ENCODE data around the gene ZNF486. TPM values are rescaled to one million over a fixed set of nuclear protein-coding genes. Genes with fewer than 3 reads are reported as not detected.
"Not testable (repeated sequence)": the region's sequence is repeated elsewhere in the genome, so short reads cannot be mapped to it uniquely, and the experiment has no call there.

ZNF486 gene
- total RNA-seq (ENCODE audit: unreplicated experiment): 69.8 TPM
- long read RNA-seq, partial matches to known transcripts: 0 of 8 reads
- long read RNA-seq, other reads (novel, unspliced or antisense): 3 of 8 reads

DNA sequence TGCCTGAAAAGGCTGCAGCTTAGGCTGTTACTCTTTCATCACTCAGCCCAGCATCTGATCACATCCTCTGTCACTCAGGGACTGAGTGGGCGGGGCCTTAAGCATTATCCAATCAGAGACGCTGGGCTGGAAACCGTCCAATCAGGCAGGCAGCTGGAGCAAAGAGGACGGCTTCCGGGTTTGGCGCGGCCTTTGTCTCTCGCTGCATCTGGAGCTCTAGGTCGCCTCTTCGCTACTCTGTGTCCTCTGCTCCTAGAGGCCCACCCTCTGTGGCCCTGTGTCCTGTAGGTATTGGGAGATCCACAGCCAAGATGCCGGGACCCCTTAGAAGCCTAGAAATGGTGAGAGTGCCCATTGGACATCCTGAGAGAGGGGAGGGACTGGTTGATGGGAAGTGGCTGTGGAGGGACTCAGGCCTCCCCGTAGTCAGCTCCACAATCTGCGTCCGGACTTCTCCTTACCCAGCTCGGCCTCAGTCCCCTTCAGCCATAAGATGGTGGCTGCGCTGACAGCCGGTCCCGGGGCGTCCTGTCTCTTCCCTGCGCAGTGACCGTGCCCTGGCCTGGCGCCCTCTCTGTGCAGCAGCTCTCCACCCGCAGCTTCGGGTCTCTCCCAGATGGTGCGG lies at the start of gene ZNF486:
TSS of gene ZNF486 (plus strand) at position 195 of the 625 bp plus-strand sequence. CDS start at position 312, 117 bp downstream.
- Mint-ChIP-seq H3K27me3 (ENCODE audit: unreplicated experiment) (peaks cover 14% of the 10 kb centered on the region), H3K4me3 (ENCODE audit: unreplicated experiment) (peak within 1 kb of the TSS; percentile 98), H3K4me1 (ENCODE audit: low read depth, unreplicated experiment) (peaks cover 9% of the 10 kb centered on the region), H3K27ac (ENCODE audit: unreplicated experiment) (peak within 1 kb of the TSS; percentile 100), H3K36me3 (ENCODE audit: unreplicated experiment) (peaks cover 27% of the 10 kb centered on the region), H3K9me3 (ENCODE audit: unreplicated experiment) (peaks cover 36% of the 10 kb centered on the region)
- TF ChIP-seq CTCF (IDR thresholded peaks at IDR 0.05; ENCODE audit: partially characterized antibody, unreplicated experiment): no peak
- DNase-seq: peak; percentile 96

DNA sequence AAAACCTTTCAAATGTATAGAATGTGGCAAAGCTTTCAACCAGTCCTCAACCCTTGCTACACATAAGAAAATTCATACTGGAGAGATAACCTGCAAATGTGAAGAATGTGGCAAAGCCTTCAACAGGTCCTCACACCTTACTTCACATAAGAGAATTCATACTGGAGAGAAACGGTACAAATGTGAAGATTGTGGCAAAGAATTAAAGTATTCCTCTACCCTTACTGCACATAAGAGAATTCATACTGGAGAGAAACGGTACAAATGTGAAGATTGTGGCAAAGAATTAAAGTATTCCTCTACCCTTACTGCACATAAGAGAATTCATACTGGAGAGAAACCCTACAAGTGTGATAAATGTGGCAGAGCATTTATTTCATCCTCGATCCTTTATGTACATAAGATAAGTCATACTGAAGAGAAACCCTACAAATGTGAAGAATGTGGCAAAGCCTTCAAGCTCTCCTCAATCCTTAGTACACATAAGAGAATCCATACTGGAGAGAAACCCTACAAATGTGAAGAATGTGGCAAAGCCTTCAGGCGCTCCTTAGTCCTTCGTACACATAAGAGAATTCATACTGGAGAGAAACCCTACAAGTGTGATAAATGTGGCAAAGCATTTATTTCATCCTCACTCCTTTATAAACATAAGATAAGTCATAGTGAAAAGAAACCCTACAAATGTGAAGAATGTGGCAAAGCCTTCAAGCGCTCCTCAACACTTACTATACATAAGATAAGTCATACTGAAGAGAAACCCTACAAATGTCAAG lies 48.8 kb upstream of the ZNF486 start:
- Mint-ChIP-seq H3K36me3 (ENCODE audit: unreplicated experiment) (peaks cover 75% of the 10 kb centered on the region), H3K9me3 (ENCODE audit: unreplicated experiment) (peaks cover 28% of the 10 kb centered on the region)
- H3K4me3 Mint-ChIP-seq (ENCODE audit: unreplicated experiment); H3K27ac Mint-ChIP-seq (ENCODE audit: unreplicated experiment); H3K27me3 Mint-ChIP-seq (ENCODE audit: unreplicated experiment); DNase-seq; H3K4me1 Mint-ChIP-seq (ENCODE audit: low read depth, unreplicated experiment): not testable (repeated sequence)

- no peak for TF ChIP-seq CTCF (IDR thresholded peaks at IDR 0.05; ENCODE audit: partially characterized antibody, unreplicated experiment)
- Mint-ChIP-seq H3K36me3 (ENCODE audit: unreplicated experiment) (peaks cover 50% of the 10 kb centered on the region), H3K27me3 (ENCODE audit: unreplicated experiment) (no peaks in the 10 kb centered on the region), H3K4me3 (ENCODE audit: unreplicated experiment) (no peak overlapping the region), H3K4me1 (ENCODE audit: low read depth, unreplicated experiment) (no peaks in the 10 kb centered on the region), H3K27ac (ENCODE audit: unreplicated experiment) (no peak overlapping the region), H3K9me3 (ENCODE audit: unreplicated experiment) (peaks cover 5% of the 10 kb centered on the region)
- DNase-seq: no peak
Measured at GRCh38 chr19:20124879-20125278, 42.1 kb upstream of the ZNF486 start.

GRCh38 chr19:20132933-20133332 lies 34.1 kb upstream of the ZNF486 start:
- H3K27ac Mint-ChIP-seq (ENCODE audit: unreplicated experiment); H3K9me3 Mint-ChIP-seq (ENCODE audit: unreplicated experiment); H3K4me3 Mint-ChIP-seq (ENCODE audit: unreplicated experiment); DNase-seq; H3K27me3 Mint-ChIP-seq (ENCODE audit: unreplicated experiment); H3K4me1 Mint-ChIP-seq (ENCODE audit: low read depth, unreplicated experiment): not testable (repeated sequence)
- peaks cover 16% of the 10 kb centered on the region for H3K36me3 Mint-ChIP-seq (ENCODE audit: unreplicated experiment)

DNA sequence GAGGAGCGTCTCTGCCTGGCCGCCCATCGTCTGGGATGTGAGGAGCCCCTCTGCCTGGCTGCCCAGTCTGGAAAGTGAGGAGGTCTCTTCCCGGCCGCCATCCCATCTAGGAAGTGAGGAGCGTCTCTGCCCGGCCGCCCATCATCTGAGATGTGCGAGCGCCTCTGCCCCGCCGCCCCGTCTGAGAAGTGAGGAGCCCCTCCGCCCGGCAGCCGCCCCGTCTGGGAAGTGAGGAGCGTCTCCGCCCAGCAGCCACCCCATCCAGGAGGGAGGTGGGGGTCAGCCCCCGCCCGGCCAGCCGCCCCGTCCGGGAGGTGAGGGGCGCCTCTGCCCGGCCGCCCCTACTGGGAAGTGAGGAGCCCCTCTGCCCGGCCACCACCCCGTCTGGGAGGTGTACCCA lies 29.3 kb upstream of the ZNF486 start:
- H3K27me3 Mint-ChIP-seq (ENCODE audit: unreplicated experiment); DNase-seq; H3K27ac Mint-ChIP-seq (ENCODE audit: unreplicated experiment); H3K4me1 Mint-ChIP-seq (ENCODE audit: low read depth, unreplicated experiment); H3K4me3 Mint-ChIP-seq (ENCODE audit: unreplicated experiment); H3K9me3 Mint-ChIP-seq (ENCODE audit: unreplicated experiment): not testable (repeated sequence)
- peaks cover 16% of the 10 kb centered on the region for H3K36me3 Mint-ChIP-seq (ENCODE audit: unreplicated experiment)

DNA sequence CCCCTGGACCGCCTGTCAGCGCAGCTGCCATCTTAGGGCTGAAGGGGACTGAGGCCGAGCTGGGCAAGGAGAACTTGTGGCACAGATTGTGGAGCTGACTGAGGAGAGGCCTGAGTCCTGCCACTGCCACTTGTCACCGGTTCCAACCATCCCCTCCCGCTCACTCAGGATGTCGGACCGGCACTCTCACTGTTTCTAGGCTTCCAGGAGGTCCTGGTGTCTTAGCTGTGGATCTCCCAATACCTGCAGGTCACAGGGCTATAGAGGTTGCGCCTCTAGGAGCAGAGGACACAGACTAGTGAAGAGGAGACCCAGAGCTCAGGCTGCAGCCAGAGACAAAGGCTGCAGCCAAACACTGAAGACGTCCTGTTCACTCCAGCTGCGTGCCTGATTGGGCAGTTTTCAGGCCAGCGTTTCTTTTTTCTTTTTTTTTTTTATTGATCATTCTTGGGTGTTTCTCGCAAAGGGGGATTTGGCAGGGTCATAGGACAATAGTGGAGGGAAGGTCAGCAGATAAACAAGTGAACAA lies 15.3 kb upstream of the ZNF486 start:
- Mint-ChIP-seq H3K27ac (ENCODE audit: unreplicated experiment) (peak overlapping the region; percentile 97), H3K4me3 (ENCODE audit: unreplicated experiment) (peak overlapping the region; percentile 47), H3K27me3 (ENCODE audit: unreplicated experiment) (peaks cover 19% of the 10 kb centered on the region), H3K36me3 (ENCODE audit: unreplicated experiment) (peaks cover 10% of the 10 kb centered on the region), H3K9me3 (ENCODE audit: unreplicated experiment) (peaks cover 26% of the 10 kb centered on the region), H3K4me1 (ENCODE audit: low read depth, unreplicated experiment) (peaks cover 20% of the 10 kb centered on the region)
- no peak for TF ChIP-seq CTCF (IDR thresholded peaks at IDR 0.05; ENCODE audit: partially characterized antibody, unreplicated experiment)
- DNase-seq: peak; percentile 38

- peak; percentile 60 for DNase-seq
- peaks cover 10% of the 10 kb centered on the region for H3K36me3 Mint-ChIP-seq (ENCODE audit: unreplicated experiment)
Measured at GRCh38 chr19:20152506-20152905, 14.5 kb upstream of the ZNF486 start.

More at GRCh38 chr19:20152506-20152905, 14.5 kb upstream of the ZNF486 start:
- peak overlapping the region; percentile 55 for H3K27ac Mint-ChIP-seq (ENCODE audit: unreplicated experiment)
- peaks cover 27% of the 10 kb centered on the region for H3K9me3 Mint-ChIP-seq (ENCODE audit: unreplicated experiment)
- peaks cover 17% of the 10 kb centered on the region for H3K4me1 Mint-ChIP-seq (ENCODE audit: low read depth, unreplicated experiment)
- peaks cover 19% of the 10 kb centered on the region for H3K27me3 Mint-ChIP-seq (ENCODE audit: unreplicated experiment)
- H3K4me3 Mint-ChIP-seq (ENCODE audit: unreplicated experiment): not testable (repeated sequence)

Data from glutamatergic neuron (in vitro differentiated cells).